ENCODE data around the gene TERT.

DNA sequence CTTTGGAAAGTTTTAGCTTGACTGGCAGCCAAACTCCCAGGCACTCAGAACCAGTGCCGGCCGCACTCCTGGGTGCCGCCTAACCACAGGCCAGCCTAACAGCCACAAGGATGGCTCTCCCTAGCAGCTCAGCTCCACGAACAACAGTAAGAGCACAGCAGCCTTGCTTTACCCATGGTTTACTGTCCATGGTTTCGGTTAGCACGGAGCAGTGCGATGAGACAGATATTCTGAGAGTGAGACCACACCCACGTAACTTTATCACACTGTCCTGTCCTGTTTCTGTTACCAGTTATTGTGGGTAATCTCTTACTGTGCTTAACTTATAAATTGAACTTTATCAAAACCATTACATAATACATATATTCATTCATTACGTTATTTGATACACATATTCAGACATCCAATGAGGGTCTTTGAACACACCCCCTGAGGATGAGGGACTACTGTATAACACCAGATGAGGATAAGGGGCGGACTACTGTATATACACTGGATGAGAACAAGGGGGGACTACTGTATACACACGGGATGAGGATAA, 37.7 kb upstream of the TERT start:
- TF ChIP-seq, protein P1, sequence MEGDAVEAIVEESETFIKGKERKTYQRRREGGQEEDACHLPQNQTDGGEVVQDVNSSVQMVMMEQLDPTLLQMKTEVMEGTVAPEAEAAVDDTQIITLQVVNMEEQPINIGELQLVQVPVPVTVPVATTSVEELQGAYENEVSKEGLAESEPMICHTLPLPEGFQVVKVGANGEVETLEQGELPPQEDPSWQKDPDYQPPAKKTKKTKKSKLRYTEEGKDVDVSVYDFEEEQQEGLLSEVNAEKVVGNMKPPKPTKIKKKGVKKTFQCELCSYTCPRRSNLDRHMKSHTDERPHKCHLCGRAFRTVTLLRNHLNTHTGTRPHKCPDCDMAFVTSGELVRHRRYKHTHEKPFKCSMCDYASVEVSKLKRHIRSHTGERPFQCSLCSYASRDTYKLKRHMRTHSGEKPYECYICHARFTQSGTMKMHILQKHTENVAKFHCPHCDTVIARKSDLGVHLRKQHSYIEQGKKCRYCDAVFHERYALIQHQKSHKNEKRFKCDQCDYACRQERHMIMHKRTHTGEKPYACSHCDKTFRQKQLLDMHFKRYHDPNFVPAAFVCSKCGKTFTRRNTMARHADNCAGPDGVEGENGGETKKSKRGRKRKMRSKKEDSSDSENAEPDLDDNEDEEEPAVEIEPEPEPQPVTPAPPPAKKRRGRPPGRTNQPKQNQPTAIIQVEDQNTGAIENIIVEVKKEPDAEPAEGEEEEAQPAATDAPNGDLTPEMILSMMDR (IDR thresholded peaks at IDR 0.05; ENCODE audit: insufficient read depth, low read length, poor library complexity, severe bottlenecking): no peak
- no peak for TF ChIP-seq EZH2phosphoT487 (conservative IDR thresholded peaks at IDR 0.05; ENCODE audit: low read length)
